Neural crest cell (in vitro differentiated cells): ENCODE results near the gene ZNF750. TPM values are rescaled to one million over a fixed set of nuclear protein-coding genes. Genes with fewer than 3 reads are reported as not detected.

ENCODE experiments used
- DNase-seq: peaks from one replicate; pipeline ENCODE4 v3.0.0; 2021; ENCODE audit warnings: low read depth, mixed read lengths, low spot score
- H3K27ac Mint-ChIP-seq: one replicate; pipeline ENCODE4 v1.8.0; 2021; ENCODE audit warnings: mild to moderate bottlenecking, mixed read lengths; ENCODE audit not compliant: unreplicated experiment
- H3K27me3 Mint-ChIP-seq: 2 replicates; pipeline ENCODE4 v1.8.0; 2021; ENCODE audit warnings: low read depth, mild to moderate bottlenecking, mixed read lengths
- H3K36me3 Mint-ChIP-seq: 2 replicates; pipeline ENCODE4 v1.8.0; 2021; ENCODE audit warnings: low read depth, mild to moderate bottlenecking, mixed read lengths
- H3K4me1 Mint-ChIP-seq: 2 replicates; pipeline ENCODE4 v1.8.0; 2021; ENCODE audit warnings: mixed read lengths
- H3K4me3 Mint-ChIP-seq: one replicate; pipeline ENCODE4 v1.8.0; 2021; ENCODE audit warnings: mild to moderate bottlenecking, mixed read lengths
- H3K9me3 Mint-ChIP-seq: 2 replicates; pipeline ENCODE4 v1.8.0; 2021; ENCODE audit warnings: mixed read lengths
- long read RNA-seq: library from polyadenylated mRNA; unstranded; transcript quantifications from one replicate; pipeline ENCODE4 v2.0.0, GENCODE V29; 2020
- total RNA-seq: library from RNA; stranded (reverse); gene quantifications from 2 replicates; pipeline ENCODE4 v1.2.1, GENCODE V29; 2021
- TF ChIP-seq, protein P1 (sequence below): fragments of 200-600 bp; sonication (generic); conservative IDR thresholded peaks from 2 replicates; pipeline ENCODE4 v1.5.0; 2021; ENCODE audit warnings: antibody characterized with exemption, mild to moderate bottlenecking

The ZNF750 gene
- total RNA-seq, result not detected in 2 replicates
- long read RNA-seq, result 0 reads

GRCh38 chr17:82839617-82840292, at the start of gene ZNF750:
Gene ZNF750, minus strand, starts transcription at chr17:82840022. Its CDS starts 7,568 bp downstream, at chr17:82832454.
- DNase-seq, result no peak

DNA sequence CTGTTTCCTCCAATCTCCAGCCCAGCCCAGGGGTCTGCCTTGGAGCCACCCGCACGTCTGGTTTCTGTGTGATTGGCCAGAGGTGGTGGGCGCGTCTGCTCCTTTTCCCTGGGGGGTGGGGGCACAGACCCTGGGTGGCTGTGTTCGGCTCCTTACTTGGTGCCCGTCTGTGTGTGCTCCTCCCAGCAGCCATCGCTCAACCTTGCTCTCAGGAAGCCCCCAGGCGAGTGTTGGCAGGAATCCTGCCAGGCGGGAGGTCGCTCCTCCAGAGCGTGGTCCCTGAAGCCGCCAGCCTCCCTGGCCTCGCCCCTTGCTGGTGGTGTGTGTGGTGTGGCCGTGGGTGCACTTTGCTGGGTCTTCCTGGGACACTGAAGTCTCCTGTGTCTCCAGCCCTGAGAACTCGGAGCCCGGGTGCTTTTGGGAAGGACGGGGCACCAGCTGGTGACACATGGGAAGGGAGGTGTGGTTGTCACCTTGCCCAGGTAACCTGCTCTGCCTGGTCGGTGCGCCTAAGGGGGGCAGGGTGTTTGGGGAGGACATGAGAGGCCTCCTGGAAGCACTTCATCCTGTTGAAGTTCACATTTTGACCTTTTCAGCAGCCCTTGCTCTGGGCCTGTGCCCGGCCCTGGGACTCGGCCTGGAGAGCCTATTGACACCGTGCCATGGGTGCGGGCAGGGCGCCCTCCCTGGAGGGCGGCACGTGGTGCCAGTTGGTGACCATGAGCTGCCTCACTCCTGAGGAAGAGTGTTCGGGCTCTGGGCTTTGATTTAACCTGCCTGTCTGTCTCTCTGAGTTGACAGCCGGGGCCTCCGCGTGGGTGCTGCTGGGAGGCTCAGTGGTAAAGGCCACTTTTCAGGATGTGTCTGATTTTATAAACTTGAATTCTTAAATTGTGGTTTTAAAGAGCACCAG, 49.0 kb upstream of the ZNF750 start:
- Mint-ChIP-seq H3K4me3 (no peak overlapping the region), H3K4me1 (peaks cover 30% of the 10 kb centered on the region), H3K27ac (peak overlapping the region; percentile 62)

More at GRCh38 chr17:82839617-82840292, at the start of gene ZNF750:
- Mint-ChIP-seq H3K27me3 (no peaks in the 10 kb centered on the region), H3K4me1 (peaks cover 9% of the 10 kb centered on the region), H3K4me3 (no peak within 1 kb of the TSS), H3K9me3 (no peaks in the 10 kb centered on the region), H3K36me3 (no peaks in the 10 kb centered on the region), H3K27ac (no peak within 1 kb of the TSS)
- TF ChIP-seq, protein P1, sequence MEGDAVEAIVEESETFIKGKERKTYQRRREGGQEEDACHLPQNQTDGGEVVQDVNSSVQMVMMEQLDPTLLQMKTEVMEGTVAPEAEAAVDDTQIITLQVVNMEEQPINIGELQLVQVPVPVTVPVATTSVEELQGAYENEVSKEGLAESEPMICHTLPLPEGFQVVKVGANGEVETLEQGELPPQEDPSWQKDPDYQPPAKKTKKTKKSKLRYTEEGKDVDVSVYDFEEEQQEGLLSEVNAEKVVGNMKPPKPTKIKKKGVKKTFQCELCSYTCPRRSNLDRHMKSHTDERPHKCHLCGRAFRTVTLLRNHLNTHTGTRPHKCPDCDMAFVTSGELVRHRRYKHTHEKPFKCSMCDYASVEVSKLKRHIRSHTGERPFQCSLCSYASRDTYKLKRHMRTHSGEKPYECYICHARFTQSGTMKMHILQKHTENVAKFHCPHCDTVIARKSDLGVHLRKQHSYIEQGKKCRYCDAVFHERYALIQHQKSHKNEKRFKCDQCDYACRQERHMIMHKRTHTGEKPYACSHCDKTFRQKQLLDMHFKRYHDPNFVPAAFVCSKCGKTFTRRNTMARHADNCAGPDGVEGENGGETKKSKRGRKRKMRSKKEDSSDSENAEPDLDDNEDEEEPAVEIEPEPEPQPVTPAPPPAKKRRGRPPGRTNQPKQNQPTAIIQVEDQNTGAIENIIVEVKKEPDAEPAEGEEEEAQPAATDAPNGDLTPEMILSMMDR, result no peak

GRCh38 chr17:82887255-82888164, 47.7 kb upstream of the ZNF750 start:
- DNase-seq, result no peak
- Mint-ChIP-seq H3K9me3 (peaks cover 2% of the 10 kb centered on the region), H3K27me3 (no peaks in the 10 kb centered on the region), H3K4me1 (peaks cover 30% of the 10 kb centered on the region), H3K36me3 (peaks cover 21% of the 10 kb centered on the region), H3K4me3 (no peak overlapping the region), H3K27ac (no peak overlapping the region)
- TF ChIP-seq, protein P1, result no peak

More for the DNA sequence above, 49.0 kb upstream of the ZNF750 start:
- DNase-seq, result no peak
- Mint-ChIP-seq H3K9me3 (peaks cover 2% of the 10 kb centered on the region), H3K36me3 (peaks cover 21% of the 10 kb centered on the region), H3K27me3 (no peaks in the 10 kb centered on the region)
- TF ChIP-seq, protein P1, result no peak

DNA sequence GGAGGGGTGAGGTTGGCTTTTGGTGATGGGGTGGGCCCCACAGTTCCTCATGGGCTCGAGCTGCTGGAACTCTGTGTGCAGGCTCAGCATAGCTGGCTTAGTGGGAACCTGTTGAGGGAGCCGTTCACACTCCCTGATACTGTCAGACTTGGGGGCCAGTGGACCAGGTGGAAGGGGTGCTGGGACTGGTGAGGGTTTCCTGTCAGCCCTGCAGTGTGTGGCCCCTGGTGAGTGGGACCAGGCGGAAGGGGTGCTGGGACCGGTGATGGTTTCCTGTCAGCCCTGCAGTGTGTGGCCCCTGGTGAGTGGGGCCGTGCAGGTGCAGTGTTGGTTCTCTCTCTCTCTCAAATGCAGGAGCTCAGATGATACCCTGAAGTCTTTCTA, 45.1 kb upstream of the ZNF750 start:
- TF ChIP-seq, protein P1, result no peak
- H3K4me3 Mint-ChIP-seq, result no peak overlapping the region
- H3K9me3 Mint-ChIP-seq, result peaks cover 2% of the 10 kb centered on the region
- no peaks in the 10 kb centered on the region for H3K27me3 Mint-ChIP-seq
- peak overlapping the region; percentile 40 for H3K27ac Mint-ChIP-seq
- H3K4me1 Mint-ChIP-seq, result peaks cover 35% of the 10 kb centered on the region
- DNase-seq, result no peak
- peaks cover 19% of the 10 kb centered on the region for H3K36me3 Mint-ChIP-seq
